ENCODE data around the gene QSOX1. TPM values are rescaled to one million over a fixed set of nuclear protein-coding genes. Genes with fewer than 3 reads are reported as not detected.
A peak's percentile ranks its signal among the peaks of the same experiment; 100 is the strongest.

The QSOX1 gene
- total and polyA plus RNA-seq, 2 of the 4 experiments (the other 2 are of a cell fraction) = 102 to 791 TPM

DNA sequence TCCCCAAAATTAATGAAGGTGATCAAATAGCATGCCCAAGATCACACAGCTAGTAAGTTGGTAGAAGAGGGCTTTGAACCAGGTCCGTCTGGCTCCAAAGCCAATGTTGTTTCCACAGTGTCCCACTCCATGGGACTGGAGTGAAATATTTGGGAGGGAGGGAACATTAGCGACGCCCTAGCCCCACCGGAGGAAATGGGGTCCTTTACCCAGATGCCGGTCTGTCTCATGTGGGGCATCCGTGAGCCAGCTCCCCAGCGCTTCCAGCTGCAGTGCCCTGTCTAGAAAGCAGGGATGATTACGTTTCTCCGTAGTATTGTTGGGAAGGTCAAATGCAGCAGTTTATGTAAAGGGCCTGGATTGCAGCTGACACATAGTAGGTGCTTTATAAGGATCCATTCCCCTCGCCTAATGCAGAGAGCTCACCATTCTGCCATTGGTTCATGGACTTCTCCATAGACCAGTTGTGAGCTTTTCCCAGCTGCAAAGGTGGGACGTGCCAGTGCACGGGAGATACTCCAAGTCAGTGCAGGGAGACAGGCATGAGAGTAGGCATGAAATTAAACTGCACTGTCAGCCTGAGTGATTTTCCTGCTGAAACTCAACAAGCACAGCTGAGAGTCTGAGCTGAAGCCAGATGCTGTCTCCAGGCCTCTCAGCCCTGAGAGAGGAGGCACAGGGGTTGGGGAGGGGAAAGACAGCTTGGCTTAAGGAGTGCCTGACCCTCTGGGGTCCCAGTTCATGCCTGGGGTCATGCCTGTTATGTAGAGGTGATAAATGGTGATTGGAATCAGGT, 24.7 kb downstream of the QSOX1 start:
- Histone ChIP-seq H3K4me1 (ENCODE audit: control insufficient read depth, insufficient read depth, low read length) (no peaks in the 10 kb centered on the region), H3K27me3 (ENCODE audit: control insufficient read depth, insufficient read depth, low read length) (no peaks in the 10 kb centered on the region), H3K23ac (ENCODE audit: low read depth, low read length) (no peak overlapping the region), H3K4me3 (ENCODE audit: insufficient read depth, low read depth, low read length) (no peak overlapping the region), H2AK5ac (ENCODE audit: low read depth, low read length) (no peak overlapping the region), H2BK20ac (ENCODE audit: low read depth, low read length) (no peak overlapping the region), H3K9me3 (ENCODE audit: control insufficient read depth, insufficient read depth, low read length) (no peaks in the 10 kb centered on the region), H2AK9ac (replicated peaks; ENCODE audit: low read depth, low read length, poor library complexity) (peak overlapping the region; percentile 9), H2AFZ (replicated peaks; ENCODE audit: low read length, poor library complexity) (no peak overlapping the region), H2BK15ac (ENCODE audit: low read depth, low read length) (no peak overlapping the region), H2BK120ac (ENCODE audit: low read depth, low read length) (no peak overlapping the region), H3K9ac (ENCODE audit: low read depth, low read length) (no peak overlapping the region), H3K18ac (ENCODE audit: low read depth, low read length) (no peak overlapping the region), H3K4me2 (ENCODE audit: low read depth, low read length) (no peak overlapping the region), H3K14ac (replicated peaks; ENCODE audit: low read depth, low read length) (no peak overlapping the region), H3K27ac (ENCODE audit: insufficient read depth, low read length) (no peak overlapping the region), H4K91ac (ENCODE audit: insufficient read depth, low read depth, low read length) (no peak overlapping the region), H4K20me1 (ENCODE audit: insufficient read depth, low read length) (peaks cover 38% of the 10 kb centered on the region), H4K8ac (ENCODE audit: low read depth in 2 of 2, low read length in 2 of 2) (no peak overlapping the region), H3K9me1 (ENCODE audit: insufficient read depth, low read length) (peaks cover 3% of the 10 kb centered on the region; the same call in 1 of the 2 replicates), H3K36me3 (ENCODE audit: control insufficient read depth, insufficient read depth, low read length) (peaks cover 89% of the 10 kb centered on the region), H2BK5ac (ENCODE audit: low read depth, low read length, poor library complexity, severe bottlenecking) (no peak overlapping the region), H3K56ac (ENCODE audit: extremely low read depth, insufficient read depth, low read length) (no peak overlapping the region), H3K79me1 (ENCODE audit: low read depth in 1 of 2, low read length in 2 of 2) (peaks cover 10 to 51% of the 10 kb centered on the region in 2 experiments; a peak in 3 of 4 replicates), H3K4ac (ENCODE audit: low read depth, low read length) (no peak overlapping the region), H4K5ac (ENCODE audit: low read depth, low read length) (no peak overlapping the region; the same call in 1 of the 2 replicates)
- POLR2A ChIA-PET (ENCODE audit: unreplicated experiment) = no interaction called here
- WGBS, 2 experiments (ENCODE audit: extremely low coverage in 2 of 2, insufficient read length in 1 of 2) = 91% methylated on average over 4 of the region's 12 CpGs; no CpG with 5 or more reads in 1 of the 2 experiments
- in situ Hi-C loops (cut with MboI; ENCODE audit: low sequenced_read_pairs) = no loop called here
- no peak for DNase-seq
- CTCF ChIA-PET = interaction anchor here (0.6 to 1.2 kb wide), 6 partner anchors 9 to 1762 kb away, joined by 3 to 4 read pairs (median 3); no protein-coding TSS in a partner anchor
- BruUV-seq (replicated peaks) = no TSS peak
- intact Hi-C loops (cut with micrococcal nuclease) = loop anchor here (1.0 to 5.0 kb wide), 2 partner anchors 297 to 312 kb away; partner anchors contain the start of gene TOR1AIP1
- dilution Hi-C loops (cut with HindIII; ENCODE audit: low sequenced_read_pairs, unreplicated experiment) = no loop called here
- no peak for ATAC-seq (ENCODE audit: low read depth)
- TF ChIP-seq MXI1 (IDR thresholded peaks at IDR 0.05; ENCODE audit: borderline replicate concordance, low read depth, low read length) (no peak), MAZ (IDR thresholded peaks at IDR 0.05; ENCODE audit: borderline replicate concordance, low read depth, low read length) (no peak), CEBPB (IDR thresholded peaks at IDR 0.05; ENCODE audit: low read depth, low read length) (no peak), FOS (IDR thresholded peaks at IDR 0.05; ENCODE audit: low read depth, low read length) (no peak), RFX5 (IDR thresholded peaks at IDR 0.05; ENCODE audit: low read depth, low read length) (no peak)
- TF ChIP-seq, protein P1, sequence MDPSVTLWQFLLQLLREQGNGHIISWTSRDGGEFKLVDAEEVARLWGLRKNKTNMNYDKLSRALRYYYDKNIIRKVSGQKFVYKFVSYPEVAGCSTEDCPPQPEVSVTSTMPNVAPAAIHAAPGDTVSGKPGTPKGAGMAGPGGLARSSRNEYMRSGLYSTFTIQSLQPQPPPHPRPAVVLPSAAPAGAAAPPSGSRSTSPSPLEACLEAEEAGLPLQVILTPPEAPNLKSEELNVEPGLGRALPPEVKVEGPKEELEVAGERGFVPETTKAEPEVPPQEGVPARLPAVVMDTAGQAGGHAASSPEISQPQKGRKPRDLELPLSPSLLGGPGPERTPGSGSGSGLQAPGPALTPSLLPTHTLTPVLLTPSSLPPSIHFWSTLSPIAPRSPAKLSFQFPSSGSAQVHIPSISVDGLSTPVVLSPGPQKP (IDR thresholded peaks at IDR 0.05; ENCODE audit: borderline replicate concordance, low read depth, low read length) = no peak
- TF ChIP-seq, protein P2, sequence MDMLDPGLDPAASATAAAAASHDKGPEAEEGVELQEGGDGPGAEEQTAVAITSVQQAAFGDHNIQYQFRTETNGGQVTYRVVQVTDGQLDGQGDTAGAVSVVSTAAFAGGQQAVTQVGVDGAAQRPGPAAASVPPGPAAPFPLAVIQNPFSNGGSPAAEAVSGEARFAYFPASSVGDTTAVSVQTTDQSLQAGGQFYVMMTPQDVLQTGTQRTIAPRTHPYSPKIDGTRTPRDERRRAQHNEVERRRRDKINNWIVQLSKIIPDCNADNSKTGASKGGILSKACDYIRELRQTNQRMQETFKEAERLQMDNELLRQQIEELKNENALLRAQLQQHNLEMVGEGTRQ (IDR thresholded peaks at IDR 0.05; ENCODE audit: low read depth, low read length) = no peak
